ENCODE data around the gene TEX22. TPM values are rescaled to one million over a fixed set of nuclear protein-coding genes. Genes with fewer than 3 reads are reported as not detected.

The TEX22 gene
- total and polyA plus RNA-seq, 2 donors from 2014 or later = 1.5 to 3.3 TPM

DNA sequence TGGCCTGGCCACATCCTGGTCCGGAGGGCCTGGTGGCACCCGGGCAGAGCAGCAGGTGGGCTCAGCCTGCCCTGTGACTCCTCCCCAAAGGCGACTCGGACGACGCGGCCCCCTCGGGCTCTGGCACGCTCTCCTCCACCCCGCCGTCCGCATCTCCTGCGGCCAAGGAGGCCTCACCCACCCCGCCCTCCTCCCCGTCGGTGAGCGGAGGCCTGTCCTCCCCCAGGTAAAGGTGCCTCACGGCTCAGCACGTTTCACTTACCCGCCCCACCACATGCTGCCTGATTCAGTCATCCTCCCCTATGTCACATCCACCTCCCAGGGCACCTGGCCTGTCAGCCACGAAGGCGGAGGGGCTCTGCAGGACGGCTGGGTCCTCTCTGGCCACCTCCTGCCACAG is 6.8 kb upstream of the TEX22 start:
- H3K27me3 ChIP-seq (ENCODE audit: control insufficient read depth, insufficient read depth, low read length) = no peaks in the 10 kb centered on the region
- no peak for FAIRE-seq
- H3K4me3 ChIP-seq (ENCODE audit: low read length in 3 of 3) = no peak overlapping the region
- TF ChIP-seq, protein P1, sequence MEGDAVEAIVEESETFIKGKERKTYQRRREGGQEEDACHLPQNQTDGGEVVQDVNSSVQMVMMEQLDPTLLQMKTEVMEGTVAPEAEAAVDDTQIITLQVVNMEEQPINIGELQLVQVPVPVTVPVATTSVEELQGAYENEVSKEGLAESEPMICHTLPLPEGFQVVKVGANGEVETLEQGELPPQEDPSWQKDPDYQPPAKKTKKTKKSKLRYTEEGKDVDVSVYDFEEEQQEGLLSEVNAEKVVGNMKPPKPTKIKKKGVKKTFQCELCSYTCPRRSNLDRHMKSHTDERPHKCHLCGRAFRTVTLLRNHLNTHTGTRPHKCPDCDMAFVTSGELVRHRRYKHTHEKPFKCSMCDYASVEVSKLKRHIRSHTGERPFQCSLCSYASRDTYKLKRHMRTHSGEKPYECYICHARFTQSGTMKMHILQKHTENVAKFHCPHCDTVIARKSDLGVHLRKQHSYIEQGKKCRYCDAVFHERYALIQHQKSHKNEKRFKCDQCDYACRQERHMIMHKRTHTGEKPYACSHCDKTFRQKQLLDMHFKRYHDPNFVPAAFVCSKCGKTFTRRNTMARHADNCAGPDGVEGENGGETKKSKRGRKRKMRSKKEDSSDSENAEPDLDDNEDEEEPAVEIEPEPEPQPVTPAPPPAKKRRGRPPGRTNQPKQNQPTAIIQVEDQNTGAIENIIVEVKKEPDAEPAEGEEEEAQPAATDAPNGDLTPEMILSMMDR (IDR thresholded peaks at IDR 0.05; ENCODE audit: borderline replicate concordance, extremely low read depth, insufficient read depth) = no peak
- no peaks in the 10 kb centered on the region for H3K36me3 ChIP-seq (ENCODE audit: control insufficient read depth in 2 of 3, insufficient read depth in 3 of 3, low read length in 3 of 3)
- H3K9me3 ChIP-seq (ENCODE audit: control insufficient read depth in 2 of 3, insufficient read depth in 1 of 3, low read length in 3 of 3) = no peaks in the 10 kb centered on the region
- DNase-seq = peak in 2 of 5 donors; percentile 56 to 74
- H3K4me1 ChIP-seq (ENCODE audit: control insufficient read depth in 2 of 3, insufficient read depth in 2 of 3, low read depth in 1 of 3, low read length in 3 of 3) = no peaks in the 10 kb centered on the region
- intact Hi-C loops (cut with DNase I) = no loop called here
- H3K9ac ChIP-seq (ENCODE audit: low read length in 3 of 3) = no peak overlapping the region
- no peak overlapping the region for H3K27ac ChIP-seq (ENCODE audit: low read depth in 2 of 2, low read length in 2 of 2)

DNA sequence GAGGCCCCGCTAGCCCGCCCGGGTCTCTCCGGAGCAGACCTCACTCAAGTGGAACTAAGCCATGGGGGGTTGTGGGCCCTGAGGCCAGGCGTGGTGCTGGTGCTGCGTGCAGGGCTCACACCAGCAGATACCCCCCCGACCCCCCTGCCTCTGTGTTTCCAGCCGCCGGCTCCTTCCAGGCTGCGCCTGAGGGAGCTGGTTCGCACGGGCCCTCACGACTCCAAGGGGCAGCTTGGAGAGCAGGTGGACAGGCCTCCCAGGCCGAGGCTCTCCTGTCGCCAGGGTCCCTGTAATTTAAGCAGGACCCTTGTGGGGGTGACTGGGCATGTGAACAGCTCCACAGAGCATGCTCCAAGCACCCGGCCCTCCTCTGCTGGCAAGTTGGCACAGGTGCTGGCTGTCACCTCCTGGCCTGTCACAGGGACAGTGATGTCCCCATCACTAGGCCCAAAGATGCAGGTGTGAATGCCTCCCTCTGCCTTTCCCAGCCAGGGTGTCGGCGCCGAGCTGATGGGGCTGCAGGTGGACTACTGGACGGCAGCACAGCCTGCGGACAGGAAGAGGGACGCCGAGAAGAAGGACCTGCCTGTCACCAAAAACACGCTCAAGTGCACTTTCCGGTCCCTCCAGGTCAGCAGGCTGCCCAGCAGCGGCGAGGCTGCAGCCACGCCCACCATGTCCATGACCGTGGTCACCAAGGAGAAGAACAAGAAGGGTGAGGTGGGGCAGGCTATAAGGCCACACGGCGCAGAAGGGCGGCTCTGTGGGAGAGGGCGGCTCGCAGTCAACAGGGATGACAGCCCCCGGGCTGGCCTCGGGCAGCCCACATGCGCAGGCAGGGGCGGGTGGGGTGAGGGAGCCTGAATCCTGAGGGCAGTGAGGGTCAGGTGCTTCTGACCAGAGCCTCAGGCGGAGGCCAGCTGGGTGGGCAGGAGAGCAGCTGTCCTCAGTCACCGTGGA is 5.9 kb upstream of the TEX22 start:
- no peak for FAIRE-seq
- H3K4me1 ChIP-seq (ENCODE audit: control insufficient read depth in 2 of 3, insufficient read depth in 2 of 3, low read depth in 1 of 3, low read length in 3 of 3) = peaks cover 0 to 3% (median 0%) of the 10 kb centered on the region in 3 donors
- intact Hi-C loops (cut with DNase I) = no loop called here

DNA sequence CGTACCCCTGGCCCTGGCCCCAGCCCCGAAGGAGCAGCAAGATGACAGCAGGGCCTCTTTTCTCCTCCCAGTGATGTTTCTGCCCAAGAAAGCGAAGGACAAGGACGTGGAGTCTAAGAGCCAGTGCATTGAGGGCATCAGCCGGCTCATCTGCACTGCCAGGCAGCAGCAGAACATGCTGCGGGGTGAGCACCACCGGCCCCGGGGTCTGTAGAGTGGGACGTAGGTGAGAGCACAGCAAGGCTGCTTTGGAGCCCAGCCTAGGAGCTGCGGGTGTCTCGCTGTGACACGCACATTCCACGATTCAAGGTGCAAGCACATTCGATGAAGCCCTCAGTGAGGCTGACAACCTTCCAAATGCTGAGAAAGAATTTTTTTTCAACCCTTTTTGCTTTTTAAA is 5.2 kb upstream of the TEX22 start:
- intact Hi-C loops (cut with DNase I) = no loop called here
- Histone ChIP-seq H3K4me1 (ENCODE audit: control insufficient read depth in 2 of 3, insufficient read depth in 2 of 3, low read depth in 1 of 3, low read length in 3 of 3) (peaks cover 0 to 6% (median 0%) of the 10 kb centered on the region in 3 donors), H3K36me3 (ENCODE audit: control insufficient read depth in 2 of 3, insufficient read depth in 3 of 3, low read length in 3 of 3) (no peaks in the 10 kb centered on the region), H3K27ac (ENCODE audit: low read depth in 2 of 2, low read length in 2 of 2) (no peak overlapping the region), H3K9ac (ENCODE audit: low read length in 3 of 3) (no peak overlapping the region), H3K9me3 (ENCODE audit: control insufficient read depth in 2 of 3, insufficient read depth in 1 of 3, low read length in 3 of 3) (no peaks in the 10 kb centered on the region), H3K4me3 (ENCODE audit: low read length in 3 of 3) (no peak overlapping the region), H3K27me3 (ENCODE audit: control insufficient read depth, insufficient read depth, low read length) (no peaks in the 10 kb centered on the region)
- peak in 1 of 5 donors; percentile 56 for DNase-seq
- TF ChIP-seq, protein P1 (IDR thresholded peaks at IDR 0.05; ENCODE audit: borderline replicate concordance, extremely low read depth, insufficient read depth) = no peak
- FAIRE-seq = no peak

More for the DNA sequence above, 5.9 kb upstream of the TEX22 start:
- H3K36me3 ChIP-seq (ENCODE audit: control insufficient read depth in 2 of 3, insufficient read depth in 3 of 3, low read length in 3 of 3) = no peaks in the 10 kb centered on the region
- TF ChIP-seq, protein P1 (IDR thresholded peaks at IDR 0.05; ENCODE audit: borderline replicate concordance, extremely low read depth, insufficient read depth) = no peak
- H3K9ac ChIP-seq (ENCODE audit: low read length in 3 of 3) = no peak overlapping the region
- H3K9me3 ChIP-seq (ENCODE audit: control insufficient read depth in 2 of 3, insufficient read depth in 1 of 3, low read length in 3 of 3) = no peaks in the 10 kb centered on the region
- H3K27ac ChIP-seq (ENCODE audit: low read depth in 2 of 2, low read length in 2 of 2) = no peak overlapping the region
- H3K4me3 ChIP-seq (ENCODE audit: low read length in 3 of 3) = no peak overlapping the region
- no peaks in the 10 kb centered on the region for H3K27me3 ChIP-seq (ENCODE audit: control insufficient read depth, insufficient read depth, low read length)
- DNase-seq = peak; percentile 42 to 74 (median 59)
